ENCODE data around the gene TEX51. TPM values are rescaled to one million over a fixed set of nuclear protein-coding genes. Genes with fewer than 3 reads are reported as not detected.

Gene TEX51
- total RNA-seq, 1 donor from 2014 or later, result not detected

DNA sequence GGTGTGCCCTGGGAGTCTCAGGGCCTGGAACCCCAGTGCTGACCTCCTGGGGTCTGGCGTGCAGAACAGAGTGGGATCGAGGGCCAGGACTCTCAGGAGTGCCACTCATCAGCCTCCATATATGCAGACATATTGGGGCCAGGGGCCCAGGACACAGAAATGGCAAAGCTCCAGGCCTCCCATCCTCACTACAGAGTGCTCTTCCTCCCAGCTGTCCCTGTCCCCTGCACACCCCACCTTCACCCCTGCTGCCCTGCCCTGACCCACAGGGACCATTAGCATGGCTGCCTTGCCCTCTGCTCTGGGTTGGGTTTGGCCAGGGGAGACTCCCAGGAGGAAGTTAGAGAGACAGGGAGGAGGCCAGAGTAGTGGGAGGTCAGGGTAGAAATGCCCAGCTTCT is 2.8 kb downstream of the TEX51 start:
- Mint-ChIP-seq H3K9me3 (ENCODE audit: low read depth) (peaks cover 14% of the 10 kb centered on the region), H3K36me3 (ENCODE audit: insufficient read depth) (peaks cover 3% of the 10 kb centered on the region), H3K4me1 (ENCODE audit: low read depth) (peaks cover 1% of the 10 kb centered on the region), H3K27me3 (peaks cover 19% of the 10 kb centered on the region), H3K27ac (no peak overlapping the region), H3K4me3 (ENCODE audit: low read depth) (no peak overlapping the region)
- peak; percentile 2 for DNase-seq (ENCODE audit: low spot score, unreplicated experiment)
- TF ChIP-seq CTCF (IDR thresholded peaks at IDR 0.05; ENCODE audit: unreplicated experiment), result no peak

DNA sequence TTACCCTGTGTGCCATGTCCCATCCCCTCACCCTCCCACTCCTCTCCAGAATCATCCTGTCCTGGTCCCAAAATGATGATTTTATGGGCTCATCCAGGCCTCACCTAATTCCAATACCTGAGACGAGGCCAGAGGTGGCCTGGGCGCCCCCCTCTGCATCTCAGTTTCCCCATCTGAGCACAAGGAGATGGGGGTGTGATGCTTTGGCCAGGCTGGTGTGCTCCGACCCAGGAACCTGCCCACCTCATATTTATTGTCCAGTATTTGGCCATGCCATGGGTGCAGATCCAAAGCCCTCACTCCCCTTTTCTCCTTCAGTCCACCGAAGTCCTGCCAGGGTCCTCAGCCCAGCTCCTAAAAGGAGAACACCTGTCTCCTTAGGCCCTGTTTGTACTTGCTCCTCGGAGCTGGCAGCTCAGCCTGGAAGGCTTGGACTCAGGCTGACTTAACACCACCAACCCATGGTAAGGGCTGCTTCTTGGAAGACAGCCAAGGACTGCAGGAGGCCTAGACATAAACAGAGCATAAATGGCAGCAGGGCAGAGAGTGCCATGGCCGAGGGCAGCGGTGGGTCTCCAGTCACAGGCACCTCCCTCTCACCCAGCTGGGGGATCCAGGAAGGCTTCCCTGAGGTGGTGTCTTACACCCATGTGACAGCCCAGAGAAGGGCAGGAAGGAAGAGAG is 3.6 kb downstream of the TEX51 start:
- Mint-ChIP-seq H3K4me3 (ENCODE audit: low read depth) (no peak overlapping the region), H3K9me3 (ENCODE audit: low read depth) (peaks cover 14% of the 10 kb centered on the region), H3K4me1 (ENCODE audit: low read depth) (peaks cover 1% of the 10 kb centered on the region), H3K27me3 (peaks cover 27% of the 10 kb centered on the region), H3K27ac (no peak overlapping the region), H3K36me3 (ENCODE audit: insufficient read depth) (peaks cover 3% of the 10 kb centered on the region)
- no peak for TF ChIP-seq CTCF (IDR thresholded peaks at IDR 0.05; ENCODE audit: unreplicated experiment)
- DNase-seq (ENCODE audit: low spot score, unreplicated experiment), result no peak

- Mint-ChIP-seq H3K36me3 (ENCODE audit: insufficient read depth) (peaks cover 3% of the 10 kb centered on the region), H3K9me3 (ENCODE audit: low read depth) (peaks cover 13% of the 10 kb centered on the region), H3K4me1 (ENCODE audit: low read depth) (peaks cover 1% of the 10 kb centered on the region), H3K27ac (no peak overlapping the region), H3K27me3 (peaks cover 32% of the 10 kb centered on the region), H3K4me3 (ENCODE audit: low read depth) (no peak overlapping the region)
- no peak for DNase-seq (ENCODE audit: low spot score, unreplicated experiment)
- TF ChIP-seq CTCF (IDR thresholded peaks at IDR 0.05; ENCODE audit: unreplicated experiment), result no peak
Measured at GRCh38 chr2:126902859-126903258, 4.2 kb downstream of the TEX51 start.

- peaks cover 11% of the 10 kb centered on the region for H3K9me3 Mint-ChIP-seq (ENCODE audit: low read depth)
- DNase-seq (ENCODE audit: low spot score, unreplicated experiment), result no peak
- peaks cover 27% of the 10 kb centered on the region for H3K27me3 Mint-ChIP-seq
- H3K36me3 Mint-ChIP-seq (ENCODE audit: insufficient read depth), result peaks cover 3% of the 10 kb centered on the region
- H3K4me1 Mint-ChIP-seq (ENCODE audit: low read depth), result peaks cover 1% of the 10 kb centered on the region
- H3K4me3 Mint-ChIP-seq (ENCODE audit: low read depth), result no peak overlapping the region
- no peak for TF ChIP-seq CTCF (IDR thresholded peaks at IDR 0.05; ENCODE audit: unreplicated experiment)
- H3K27ac Mint-ChIP-seq, result no peak overlapping the region
Measured at GRCh38 chr2:126905991-126906390, 7.3 kb downstream of the TEX51 start.

- TF ChIP-seq CTCF (IDR thresholded peaks at IDR 0.05; ENCODE audit: unreplicated experiment), result no peak
- Mint-ChIP-seq H3K9me3 (ENCODE audit: low read depth) (peaks cover 11% of the 10 kb centered on the region), H3K36me3 (ENCODE audit: insufficient read depth) (peaks cover 3% of the 10 kb centered on the region), H3K4me3 (ENCODE audit: low read depth) (no peak overlapping the region), H3K27me3 (peaks cover 27% of the 10 kb centered on the region), H3K4me1 (ENCODE audit: low read depth) (peaks cover 1% of the 10 kb centered on the region), H3K27ac (no peak overlapping the region)
- no peak for DNase-seq (ENCODE audit: low spot score, unreplicated experiment)
Measured at GRCh38 chr2:126906781-126907180, 8.1 kb downstream of the TEX51 start.

All from progenitor cell of endocrine pancreas (in vitro differentiated cells).